ENCODE results near the gene STAG3. TPM values are rescaled to one million over a fixed set of nuclear protein-coding genes. Genes with fewer than 3 reads are reported as not detected.
A peak's percentile ranks its signal among the peaks of the same experiment; 100 is the strongest.

Gene STAG3
- total and polyA plus RNA-seq, 9 of the 15 experiments (the other 6 are each of a cell fraction or from before 2014, with no cell fraction given) = 0.54 to 2.5 (median 1.7) TPM

- TF ChIP-seq MYBL2 (IDR thresholded peaks at IDR 0.05; ENCODE audit: low read depth) (no peak; the same call in 1 of the 2 replicates), MYBL2 (CRISPR knock-in tag; IDR thresholded peaks at IDR 0.05; ENCODE audit: borderline replicate concordance) (no peak), MTF1 (CRISPR knock-in tag; IDR thresholded peaks at IDR 0.05; ENCODE audit: borderline replicate concordance) (no peak), THRB (CRISPR knock-in tag; conservative IDR thresholded peaks at IDR 0.05) (peak; percentile 85; the same call in 1 of the 2 replicates), FUS (optimal IDR thresholded peaks at IDR 0.05; ENCODE audit: low read depth, low read length) (no peak), ZNF384 (IDR thresholded peaks at IDR 0.05; ENCODE audit: low read depth, low read length) (peak; percentile 39; the same call in 1 of the 2 replicates), SAFB (IDR thresholded peaks at IDR 0.05; ENCODE audit: borderline replicate concordance, low read depth, low read length) (no peak), TAF9B (IDR thresholded peaks at IDR 0.05; ENCODE audit: partially characterized antibody) (no peak), CHD2 (IDR thresholded peaks at IDR 0.05; ENCODE audit: low read depth, low read length) (peak; percentile 18; the same call in 1 of the 2 replicates), TSC22D4 (tag; IDR thresholded peaks at IDR 0.05) (no peak), HMGN3 (IDR thresholded peaks at IDR 0.05; ENCODE audit: borderline replicate concordance, extremely low read depth, insufficient read length, low read depth, low read length) (no peak), SP1 (CRISPR knock-in tag; IDR thresholded peaks at IDR 0.05) (peak; percentile 77), BHLHE40 (IDR thresholded peaks at IDR 0.05; ENCODE audit: low read length) (peak; percentile 47), NCOA2 (IDR thresholded peaks at IDR 0.05; ENCODE audit: partially characterized antibody in 2 of 2) (no peak), ATF7 (IDR thresholded peaks at IDR 0.05) (peak; percentile 65; the same call in 1 of the 2 replicates), MCM2 (IDR thresholded peaks at IDR 0.05; ENCODE audit: low read depth) (no peak), ZNF184 (CRISPR knock-in tag; IDR thresholded peaks at IDR 0.05) (no peak), BDP1 (IDR thresholded peaks at IDR 0.05; ENCODE audit: insufficient read depth, insufficient read length) (no peak), ZNF518B (CRISPR knock-in tag; IDR thresholded peaks at IDR 0.05) (no peak), ZNF583 (CRISPR knock-in tag; IDR thresholded peaks at IDR 0.05) (no peak)
- TF ChIP-seq, protein P1, sequence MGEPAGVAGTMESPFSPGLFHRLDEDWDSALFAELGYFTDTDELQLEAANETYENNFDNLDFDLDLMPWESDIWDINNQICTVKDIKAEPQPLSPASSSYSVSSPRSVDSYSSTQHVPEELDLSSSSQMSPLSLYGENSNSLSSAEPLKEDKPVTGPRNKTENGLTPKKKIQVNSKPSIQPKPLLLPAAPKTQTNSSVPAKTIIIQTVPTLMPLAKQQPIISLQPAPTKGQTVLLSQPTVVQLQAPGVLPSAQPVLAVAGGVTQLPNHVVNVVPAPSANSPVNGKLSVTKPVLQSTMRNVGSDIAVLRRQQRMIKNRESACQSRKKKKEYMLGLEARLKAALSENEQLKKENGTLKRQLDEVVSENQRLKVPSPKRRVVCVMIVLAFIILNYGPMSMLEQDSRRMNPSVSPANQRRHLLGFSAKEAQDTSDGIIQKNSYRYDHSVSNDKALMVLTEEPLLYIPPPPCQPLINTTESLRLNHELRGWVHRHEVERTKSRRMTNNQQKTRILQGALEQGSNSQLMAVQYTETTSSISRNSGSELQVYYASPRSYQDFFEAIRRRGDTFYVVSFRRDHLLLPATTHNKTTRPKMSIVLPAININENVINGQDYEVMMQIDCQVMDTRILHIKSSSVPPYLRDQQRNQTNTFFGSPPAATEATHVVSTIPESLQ (CRISPR knock-in tag; IDR thresholded peaks at IDR 0.05) = no peak
- TF ChIP-seq, protein P2, sequence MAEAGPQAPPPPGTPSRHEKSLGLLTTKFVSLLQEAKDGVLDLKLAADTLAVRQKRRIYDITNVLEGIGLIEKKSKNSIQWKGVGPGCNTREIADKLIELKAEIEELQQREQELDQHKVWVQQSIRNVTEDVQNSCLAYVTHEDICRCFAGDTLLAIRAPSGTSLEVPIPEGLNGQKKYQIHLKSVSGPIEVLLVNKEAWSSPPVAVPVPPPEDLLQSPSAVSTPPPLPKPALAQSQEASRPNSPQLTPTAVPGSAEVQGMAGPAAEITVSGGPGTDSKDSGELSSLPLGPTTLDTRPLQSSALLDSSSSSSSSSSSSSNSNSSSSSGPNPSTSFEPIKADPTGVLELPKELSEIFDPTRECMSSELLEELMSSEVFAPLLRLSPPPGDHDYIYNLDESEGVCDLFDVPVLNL (CRISPR knock-in tag; IDR thresholded peaks at IDR 0.05; ENCODE audit: low read depth) = no peak
These were observed 9.8 kb upstream of the STAG3 start (continued) for GRCh38 chr7:100167912-100168323.

Measured in K562 (cell line).